ENCODE measurements around the gene FOXS1. TPM values are rescaled to one million over a fixed set of nuclear protein-coding genes. Genes with fewer than 3 reads are reported as not detected.

Gene FOXS1
- total RNA-seq, 1 donor from 2014 or later, result not detected

GRCh38 chr20:31858760-31859083 lies 13.3 kb upstream of the FOXS1 start:
- Mint-ChIP-seq H3K27ac (no peak overlapping the region), H3K27me3 (ENCODE audit: insufficient read depth) (peaks cover 32% of the 10 kb centered on the region), H3K36me3 (ENCODE audit: low read depth) (no peaks in the 10 kb centered on the region), H3K4me1 (ENCODE audit: low read depth) (peaks cover 10% of the 10 kb centered on the region), H3K4me3 (no peak overlapping the region), H3K9me3 (no peaks in the 10 kb centered on the region)
- no peak for DNase-seq (ENCODE audit: low spot score)
- intact Hi-C loops (cut with micrococcal nuclease), result loop anchor here (10.0 kb wide), 1 partner anchor 796 kb away; no protein-coding TSS in a partner anchor

GRCh38 chr20:31857861-31858759 lies 12.7 kb upstream of the FOXS1 start:
- Mint-ChIP-seq H3K4me1 (ENCODE audit: low read depth) (peaks cover 10% of the 10 kb centered on the region), H3K27me3 (ENCODE audit: insufficient read depth) (peaks cover 30% of the 10 kb centered on the region), H3K27ac (no peak overlapping the region), H3K9me3 (no peaks in the 10 kb centered on the region), H3K36me3 (ENCODE audit: low read depth) (no peaks in the 10 kb centered on the region), H3K4me3 (no peak overlapping the region)
- intact Hi-C loops (cut with micrococcal nuclease), result loop anchor here (10.0 kb wide), 1 partner anchor 797 kb away; no protein-coding TSS in a partner anchor
- no peak for DNase-seq (ENCODE audit: low spot score)

DNA sequence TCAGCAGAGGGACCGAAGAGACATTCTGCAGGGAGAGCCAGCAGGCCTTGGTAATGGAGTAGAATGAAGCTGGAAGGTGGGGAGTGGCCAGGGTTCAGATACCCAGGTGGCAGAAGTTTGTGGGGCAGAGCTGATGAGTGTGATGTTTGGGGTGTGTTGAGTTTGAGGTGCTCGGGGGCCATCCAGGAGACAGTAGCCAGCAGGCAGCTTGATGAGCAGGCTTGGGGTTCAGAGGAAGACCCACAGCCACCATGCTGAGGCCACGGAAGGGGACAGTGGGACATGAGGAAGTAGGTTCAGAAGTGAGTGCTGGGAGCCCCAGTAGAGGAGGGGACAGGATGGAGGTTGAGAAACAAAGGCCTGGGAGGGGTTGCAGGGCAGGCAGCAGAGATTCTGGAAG lies 11.1 kb upstream of the FOXS1 start:
- no peaks in the 10 kb centered on the region for H3K9me3 Mint-ChIP-seq
- peaks cover 18% of the 10 kb centered on the region for H3K27me3 Mint-ChIP-seq (ENCODE audit: insufficient read depth)
- H3K4me3 Mint-ChIP-seq, result no peak overlapping the region
- H3K4me1 Mint-ChIP-seq (ENCODE audit: low read depth), result peaks cover 6% of the 10 kb centered on the region
- no peaks in the 10 kb centered on the region for H3K36me3 Mint-ChIP-seq (ENCODE audit: low read depth)
- H3K27ac Mint-ChIP-seq, result no peak overlapping the region
- intact Hi-C loops (cut with micrococcal nuclease), result loop anchor here (10.0 kb wide), 1 partner anchor 798 kb away; no protein-coding TSS in a partner anchor
- DNase-seq (ENCODE audit: low spot score), result no peak

DNA sequence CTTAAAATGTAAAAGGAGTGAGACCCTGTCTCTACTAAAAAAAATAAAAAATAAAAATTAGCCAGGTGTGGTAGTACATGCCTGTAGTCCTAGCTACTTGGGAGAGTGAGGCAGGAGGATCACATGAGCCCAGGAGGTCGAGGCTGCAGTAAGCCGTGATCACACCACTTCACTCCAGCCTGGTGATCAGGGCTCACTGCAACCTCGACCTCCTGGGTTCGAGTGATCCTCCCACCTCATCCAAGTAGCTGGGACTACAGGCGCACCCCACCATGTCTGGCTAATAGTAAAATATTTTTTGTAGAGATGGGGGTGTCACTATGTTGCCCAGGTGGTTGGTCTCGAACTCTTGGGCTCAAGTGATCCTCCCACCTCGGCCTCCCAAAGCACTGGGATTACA lies 8.1 kb upstream of the FOXS1 start:
- Mint-ChIP-seq H3K36me3 (ENCODE audit: low read depth) (no peaks in the 10 kb centered on the region), H3K9me3 (no peaks in the 10 kb centered on the region), H3K4me3 (no peak overlapping the region), H3K27ac (no peak overlapping the region), H3K4me1 (ENCODE audit: low read depth) (peaks cover 3% of the 10 kb centered on the region), H3K27me3 (ENCODE audit: insufficient read depth) (peaks cover 22% of the 10 kb centered on the region)
- intact Hi-C loops (cut with micrococcal nuclease), result loop anchor here (2.0 to 10.0 kb wide), 2 partner anchors 25 to 801 kb away; no protein-coding TSS in a partner anchor
- DNase-seq (ENCODE audit: low spot score), result no peak

DNA sequence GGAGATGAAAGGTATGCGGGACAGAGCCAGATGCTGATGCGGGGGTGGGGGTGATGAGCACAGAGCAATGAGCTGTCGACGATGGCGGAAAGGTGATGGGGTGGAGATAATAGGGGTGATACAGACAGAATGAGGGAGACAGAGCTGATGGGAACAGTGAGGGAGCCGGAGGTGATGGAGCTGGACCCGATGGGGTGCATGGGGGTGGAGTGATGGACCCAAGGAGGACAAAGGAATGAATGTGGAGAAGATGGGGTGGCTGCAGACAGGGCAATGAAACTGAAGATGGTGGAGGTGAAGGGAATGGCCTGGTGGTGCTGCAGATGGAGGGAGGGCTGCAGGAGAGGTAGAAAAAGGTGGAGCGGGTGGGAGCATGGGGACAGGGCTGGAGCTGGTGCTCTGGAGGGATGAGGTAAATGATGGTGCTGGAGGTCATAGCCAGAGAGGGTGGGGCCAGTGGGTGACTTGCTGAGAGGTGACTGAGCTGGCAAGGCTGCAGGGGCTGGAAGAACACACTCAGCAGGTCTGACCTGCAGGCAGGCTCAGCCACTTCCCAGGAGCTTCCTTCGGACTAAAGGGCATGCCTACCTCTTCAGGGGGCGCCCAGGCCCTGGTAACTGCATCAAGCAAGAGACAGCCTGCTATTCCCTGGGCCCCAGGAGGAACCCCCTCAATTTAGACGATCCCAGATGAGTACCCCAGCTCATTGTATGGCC lies 6.0 kb upstream of the FOXS1 start:
- intact Hi-C loops (cut with micrococcal nuclease), result loop anchor here (10.0 kb wide), 1 partner anchor 803 kb away; no protein-coding TSS in a partner anchor
- H3K27ac Mint-ChIP-seq, result no peak overlapping the region
- no peak overlapping the region for H3K4me3 Mint-ChIP-seq
- peaks cover 20% of the 10 kb centered on the region for H3K27me3 Mint-ChIP-seq (ENCODE audit: insufficient read depth)
- no peak for DNase-seq (ENCODE audit: low spot score)
- no peaks in the 10 kb centered on the region for H3K4me1 Mint-ChIP-seq (ENCODE audit: low read depth)
- H3K9me3 Mint-ChIP-seq, result no peaks in the 10 kb centered on the region
- H3K36me3 Mint-ChIP-seq (ENCODE audit: low read depth), result no peaks in the 10 kb centered on the region

DNA sequence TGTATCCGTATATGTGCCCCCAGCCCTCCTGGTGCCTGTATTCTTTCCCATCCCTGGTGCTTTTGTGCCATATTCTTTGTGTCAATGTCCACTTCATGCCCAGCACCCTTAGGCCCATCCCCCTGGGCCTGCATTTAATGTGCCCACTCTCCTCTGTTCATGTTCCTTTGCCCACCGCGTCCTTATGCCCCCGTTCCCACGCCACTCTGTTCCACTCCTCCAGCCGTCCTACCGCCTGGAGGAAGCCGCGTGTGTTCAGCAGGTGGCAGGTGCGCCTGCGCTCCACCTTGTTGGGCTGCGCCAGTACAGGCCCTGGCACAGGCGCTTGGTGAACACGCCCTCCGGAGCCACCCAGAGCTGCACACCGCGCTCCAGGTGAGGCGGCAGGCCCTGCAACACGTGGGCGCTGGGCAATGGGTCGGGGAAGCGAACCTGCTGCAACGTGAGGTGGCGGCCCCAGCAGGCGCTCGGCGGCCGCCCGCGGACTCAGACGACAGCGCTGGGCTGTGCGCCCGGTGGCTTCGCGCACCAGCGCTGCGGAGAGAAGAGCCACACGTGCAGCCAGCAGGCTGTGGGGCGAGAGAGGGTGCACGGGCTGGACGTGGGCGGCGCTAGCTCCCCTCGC lies 4.0 kb upstream of the FOXS1 start:
- no peaks in the 10 kb centered on the region for H3K36me3 Mint-ChIP-seq (ENCODE audit: low read depth)
- intact Hi-C loops (cut with micrococcal nuclease), result no loop called here
- H3K9me3 Mint-ChIP-seq, result no peaks in the 10 kb centered on the region
- H3K4me3 Mint-ChIP-seq, result no peak overlapping the region
- H3K27me3 Mint-ChIP-seq (ENCODE audit: insufficient read depth), result peaks cover 21% of the 10 kb centered on the region
- no peaks in the 10 kb centered on the region for H3K4me1 Mint-ChIP-seq (ENCODE audit: low read depth)
- H3K27ac Mint-ChIP-seq, result no peak overlapping the region
- no peak for DNase-seq (ENCODE audit: low spot score)

DNA sequence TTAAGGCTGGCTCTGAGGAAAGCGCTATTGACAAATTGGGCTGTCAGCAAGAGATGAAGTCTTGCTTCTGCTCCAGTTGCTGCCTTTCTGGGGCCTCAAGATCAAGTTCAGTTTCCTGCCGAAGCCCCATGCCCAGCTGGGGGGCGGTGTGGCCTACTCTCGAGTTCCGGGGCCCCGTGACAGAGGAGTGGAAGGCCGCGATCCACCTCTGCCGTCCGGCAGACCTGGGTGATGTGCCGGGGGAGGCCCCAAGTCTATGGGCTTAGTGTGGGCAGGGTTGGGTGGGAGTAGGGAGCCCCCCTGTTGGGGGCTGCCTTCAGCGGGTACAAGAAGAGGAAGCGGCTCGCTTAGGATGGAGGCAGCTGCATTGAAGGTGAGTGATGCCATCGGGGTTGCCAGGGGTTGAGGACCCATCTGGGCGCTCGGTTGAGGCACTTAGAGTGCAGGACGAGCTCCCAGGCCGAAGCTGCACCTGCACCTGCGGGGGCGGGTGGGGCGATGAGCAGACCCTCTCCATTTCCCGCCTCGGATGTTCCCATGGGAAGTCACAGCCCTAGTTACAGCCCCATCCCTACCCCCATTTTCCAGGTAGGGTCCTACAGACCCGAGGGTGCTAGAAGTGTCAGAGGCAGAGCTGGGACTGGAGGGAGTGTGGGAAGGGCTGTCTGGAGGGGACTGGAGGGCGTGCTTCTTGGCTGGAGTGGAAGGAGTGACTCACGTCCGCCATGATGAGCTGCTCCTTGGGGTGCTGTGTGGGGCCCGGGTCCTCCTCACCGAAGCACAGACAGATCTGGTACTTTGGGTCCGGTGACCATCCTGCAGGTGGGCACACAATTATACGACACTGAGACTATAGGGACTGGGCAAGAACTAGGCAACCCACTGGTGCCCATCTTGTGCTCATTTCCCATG lies 2.9 kb upstream of the FOXS1 start:
- H3K36me3 Mint-ChIP-seq (ENCODE audit: low read depth), result no peaks in the 10 kb centered on the region
- no peak for DNase-seq (ENCODE audit: low spot score)
- no peaks in the 10 kb centered on the region for H3K9me3 Mint-ChIP-seq
- intact Hi-C loops (cut with micrococcal nuclease), result no loop called here
- no peak overlapping the region for H3K27ac Mint-ChIP-seq
- H3K4me3 Mint-ChIP-seq, result no peak overlapping the region
- H3K27me3 Mint-ChIP-seq (ENCODE audit: insufficient read depth), result peaks cover 22% of the 10 kb centered on the region
- no peaks in the 10 kb centered on the region for H3K4me1 Mint-ChIP-seq (ENCODE audit: low read depth)

DNA sequence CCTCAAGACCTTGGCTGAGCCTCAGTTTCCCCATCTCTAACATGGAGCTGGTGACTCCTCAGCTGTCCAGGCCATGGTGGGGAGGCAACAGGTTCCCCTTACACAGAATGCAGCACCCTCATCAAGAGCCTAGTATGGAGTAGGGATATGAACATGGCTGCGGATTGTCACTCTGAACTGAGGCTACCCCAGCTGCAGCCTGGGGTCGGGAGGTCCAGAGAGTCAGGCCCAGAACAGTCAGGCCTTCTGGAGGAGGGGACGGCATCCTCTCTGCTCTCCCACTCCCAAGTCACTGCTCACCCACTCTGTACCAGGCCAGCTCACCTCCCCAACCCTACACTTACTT lies 1.4 kb upstream of the FOXS1 start:
- Mint-ChIP-seq H3K9me3 (no peaks in the 10 kb centered on the region), H3K4me3 (no peak overlapping the region), H3K36me3 (ENCODE audit: low read depth) (no peaks in the 10 kb centered on the region), H3K27ac (no peak overlapping the region), H3K4me1 (ENCODE audit: low read depth) (no peaks in the 10 kb centered on the region), H3K27me3 (ENCODE audit: insufficient read depth) (peaks cover 22% of the 10 kb centered on the region)
- no peak for DNase-seq (ENCODE audit: low spot score)
- intact Hi-C loops (cut with micrococcal nuclease), result loop anchor here (1.0 kb wide), 1 partner anchor 23 kb away; no protein-coding TSS in a partner anchor

DNA sequence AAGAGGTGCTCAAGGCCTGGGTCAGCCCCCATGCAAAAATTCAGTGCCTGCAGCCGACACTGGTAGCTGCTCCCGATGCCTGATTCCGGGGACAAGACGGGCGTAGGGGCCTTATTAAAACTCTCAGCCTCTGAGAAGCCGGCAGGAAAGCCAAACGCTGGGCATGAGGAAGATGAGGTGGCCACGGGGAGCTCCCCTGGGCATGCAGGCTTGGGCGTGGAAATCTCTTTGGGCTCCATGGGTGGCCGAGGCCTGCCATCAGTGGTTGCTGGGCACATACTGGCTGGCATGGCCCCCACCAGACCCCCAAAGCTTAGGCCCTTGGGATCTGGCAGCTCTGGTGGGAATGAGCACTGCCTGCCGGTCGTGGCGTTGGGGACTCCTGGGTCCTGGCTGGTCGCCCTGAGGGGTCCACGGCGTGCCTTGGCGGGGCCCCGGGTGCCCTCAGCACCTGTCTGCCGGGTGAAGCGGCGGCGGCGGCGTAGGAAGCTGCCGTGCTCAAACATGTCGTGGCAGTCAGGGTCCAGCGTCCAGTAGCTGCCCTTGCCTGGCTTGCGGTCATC lies 586 bp downstream of the FOXS1 start:
- Mint-ChIP-seq H3K4me3 (no peak overlapping the region), H3K36me3 (ENCODE audit: low read depth) (no peaks in the 10 kb centered on the region), H3K27me3 (ENCODE audit: insufficient read depth) (peaks cover 7% of the 10 kb centered on the region)

GRCh38 chr20:31843881-31844280 lies 1.5 kb downstream of the FOXS1 start:
- no peaks in the 10 kb centered on the region for H3K9me3 Mint-ChIP-seq
- no peaks in the 10 kb centered on the region for H3K36me3 Mint-ChIP-seq (ENCODE audit: low read depth)
- H3K4me1 Mint-ChIP-seq (ENCODE audit: low read depth), result no peaks in the 10 kb centered on the region
- intact Hi-C loops (cut with micrococcal nuclease), result no loop called here
- no peak overlapping the region for H3K4me3 Mint-ChIP-seq
- peaks cover 5% of the 10 kb centered on the region for H3K27me3 Mint-ChIP-seq (ENCODE audit: insufficient read depth)
- no peak for DNase-seq (ENCODE audit: low spot score)
- no peak overlapping the region for H3K27ac Mint-ChIP-seq

More for the DNA sequence above, 586 bp downstream of the FOXS1 start:
- Mint-ChIP-seq H3K27ac (no peak overlapping the region), H3K9me3 (no peaks in the 10 kb centered on the region), H3K4me1 (ENCODE audit: low read depth) (no peaks in the 10 kb centered on the region)
- no peak for DNase-seq (ENCODE audit: low spot score)
- intact Hi-C loops (cut with micrococcal nuclease), result no loop called here

DNA sequence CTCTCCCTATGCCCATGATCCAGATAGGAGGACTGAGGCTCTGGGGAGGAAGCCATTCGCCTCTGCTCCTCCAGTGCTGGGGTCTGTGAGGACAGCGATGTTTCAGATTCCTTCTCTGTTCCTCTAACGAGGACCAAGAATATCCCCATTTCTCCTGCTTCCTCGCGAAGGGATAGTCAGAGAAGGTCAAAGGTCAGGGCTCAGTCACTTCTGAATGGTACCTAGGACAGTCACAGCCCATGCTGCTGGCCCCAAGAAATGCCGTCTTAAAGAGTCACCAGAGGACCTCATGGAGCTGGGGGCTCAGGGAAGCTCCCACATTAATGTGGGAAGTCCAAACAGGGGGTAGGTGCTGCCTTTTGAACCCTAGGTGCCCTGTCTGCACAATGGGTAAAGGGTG lies 2.1 kb downstream of the FOXS1 start:
- no peak overlapping the region for H3K27ac Mint-ChIP-seq
- no peaks in the 10 kb centered on the region for H3K4me1 Mint-ChIP-seq (ENCODE audit: low read depth)
- no peak overlapping the region for H3K4me3 Mint-ChIP-seq
- no peaks in the 10 kb centered on the region for H3K9me3 Mint-ChIP-seq
- peaks cover 3% of the 10 kb centered on the region for H3K27me3 Mint-ChIP-seq (ENCODE audit: insufficient read depth)
- no peaks in the 10 kb centered on the region for H3K36me3 Mint-ChIP-seq (ENCODE audit: low read depth)
- DNase-seq (ENCODE audit: low spot score), result no peak
- intact Hi-C loops (cut with micrococcal nuclease), result no loop called here

Measured in activated T-helper 1 cell treated with anti-CD3 and anti-CD28 coated beads, Interleukin-12 subunit alpha, Interleukin-12 subunit beta, Interleukin-2, Interleukin-4 antibody, amounts not matched to agents 30 ng/mL and 10 ng/mL and 1 ng/mL, durations not matched to agents 14 hours and 24 hours and 36 hours (primary cell).